IMR-90 (cell line): ENCODE results near the gene RHBDD2. TPM values are rescaled to one million over a fixed set of nuclear protein-coding genes. Genes with fewer than 3 reads are reported as not detected.

Source experiments
- ATAC-seq: fragments of 200-7000 bp; cut with Tn5 transposase; 2 replicates; pipeline ENCODE4 v1.9.1; 2020; ENCODE audit warnings: low read depth, mild to moderate bottlenecking, moderate library complexity
- BruUV-seq: library from RNA; stranded (reverse); fragments of 400-500 nt; replicated peaks from 2 replicates; lab custom pipeline; 2021; lab: Mats Ljungman, UMichigan
- CTCF ChIA-PET: fragments of 300-600 bp; formaldehyde crosslinking; extraction: SDS; loops from one replicate; lab custom pipeline; 2021; ENCODE audit warnings: antibody characterized with exemption; lab: Yijun Ruan, JAX
- POLR2A ChIA-PET: fragments of 300-600 bp; sonication (Branson Sonifier 250); formaldehyde crosslinking; loops from one replicate; lab custom pipeline; 2022; ENCODE audit warnings: antibody characterized with exemption; ENCODE audit not compliant: unreplicated experiment; lab: Charles Lee
- DNase-seq: peaks from one replicate; pipeline ENCODE4 v3.0.0; 2013
- H2AFZ ChIP-seq: replicated peaks from 2 replicates; pipeline ENCODE3; 2013; ENCODE audit warnings: low read length, mild to moderate bottlenecking; ENCODE audit not compliant: poor library complexity
- H2AK5ac ChIP-seq: 2 replicates; pipeline ENCODE4 v1.6.1; 2013; ENCODE audit warnings: low read depth, low read length, inconsistent platforms
- H2AK9ac ChIP-seq: replicated peaks from 2 replicates; pipeline ENCODE3; 2013; ENCODE audit warnings: mild to moderate bottlenecking, low read depth, low read length, moderate library complexity; ENCODE audit not compliant: poor library complexity
- H2BK120ac ChIP-seq: 2 replicates; pipeline ENCODE4 v1.6.1; 2013; ENCODE audit warnings: low read depth, low read length, inconsistent platforms
- H2BK15ac ChIP-seq: 3 replicates; pipeline ENCODE4 v1.6.1; 2013; ENCODE audit warnings: low read depth, low read length, inconsistent platforms
- H2BK20ac ChIP-seq: 2 replicates; pipeline ENCODE4 v1.6.1; 2013; ENCODE audit warnings: low read depth, mild to moderate bottlenecking, inconsistent platforms, low read length, moderate library complexity
- H2BK5ac ChIP-seq: 2 replicates; pipeline ENCODE4 v1.6.1; 2013; ENCODE audit warnings: mild to moderate bottlenecking, low read depth, low read length, inconsistent platforms; ENCODE audit not compliant: poor library complexity, severe bottlenecking
- H3K14ac ChIP-seq: replicated peaks from 2 replicates; pipeline ENCODE4 v1.6.1; 2013; ENCODE audit warnings: low read depth, low read length, inconsistent platforms
- H3K18ac ChIP-seq: 2 replicates; pipeline ENCODE4 v1.6.1; 2013; ENCODE audit warnings: low read depth, low read length, control low read depth
- H3K23ac ChIP-seq: 2 replicates; pipeline ENCODE4 v1.6.1; 2013; ENCODE audit warnings: low read depth, low read length, inconsistent platforms
- H3K27ac ChIP-seq: 2 replicates; pipeline ENCODE4 v1.5.1; 2013; ENCODE audit warnings: mild to moderate bottlenecking, control low read depth, low read length; ENCODE audit not compliant: insufficient read depth
- H3K27me3 ChIP-seq: 2 replicates; pipeline ENCODE4 v1.6.1; 2013; ENCODE audit warnings: low read length; ENCODE audit not compliant: control insufficient read depth, insufficient read depth
- H3K36me3 ChIP-seq: 2 replicates; pipeline ENCODE4 v1.6.1; 2013; ENCODE audit warnings: low read length, mixed read lengths; ENCODE audit not compliant: control insufficient read depth, insufficient read depth
- H3K4ac ChIP-seq: 2 replicates; pipeline ENCODE4 v1.6.1; 2013; ENCODE audit warnings: low read depth, low read length, inconsistent platforms
- H3K4me1 ChIP-seq: 2 replicates; pipeline ENCODE4 v1.6.1; 2013; ENCODE audit warnings: low read length, mixed read lengths; ENCODE audit not compliant: control insufficient read depth, insufficient read depth
- H3K4me2 ChIP-seq: 2 replicates; pipeline ENCODE4 v1.6.1; 2013; ENCODE audit warnings: low read depth, mild to moderate bottlenecking, control low read depth, low read length, moderate library complexity
- H3K4me3 ChIP-seq: 2 replicates; pipeline ENCODE4 v1.5.1; 2013; ENCODE audit warnings: low read depth, mild to moderate bottlenecking, control low read depth, low read length, moderate library complexity; ENCODE audit not compliant: insufficient read depth
- H3K56ac ChIP-seq: 2 replicates; pipeline ENCODE4 v1.6.1; 2013; ENCODE audit warnings: low read length, inconsistent platforms; ENCODE audit not compliant: insufficient read depth; ENCODE audit errors: extremely low read depth
- H3K79me1 ChIP-seq, 2 experiments: 2 replicates each; pipeline ENCODE4 v1.6.1; 2013; ENCODE audit warnings: low read length in 2 of 2, inconsistent platforms in 1 of 2, low read depth in 1 of 2
- H3K9ac ChIP-seq: 2 replicates; pipeline ENCODE4 v1.6.1; 2013; ENCODE audit warnings: low read depth, low read length, control low read depth
- H3K9me1 ChIP-seq: 2 replicates; pipeline ENCODE4 v1.6.1; 2013; ENCODE audit warnings: low read length, inconsistent platforms; ENCODE audit not compliant: insufficient read depth
- H3K9me3 ChIP-seq: 2 replicates; pipeline ENCODE4 v1.6.1; 2013; ENCODE audit warnings: low read length; ENCODE audit not compliant: control insufficient read depth, insufficient read depth
- H4K20me1 ChIP-seq: 2 replicates; pipeline ENCODE4 v1.6.1; 2013; ENCODE audit warnings: low read length, inconsistent platforms; ENCODE audit not compliant: insufficient read depth
- H4K5ac ChIP-seq: 2 replicates; pipeline ENCODE4 v1.6.1; 2013; ENCODE audit warnings: mild to moderate bottlenecking, low read depth, low read length, control low read depth
- H4K8ac ChIP-seq, 2 experiments: 2 replicates each; pipeline ENCODE4 v1.6.1; 2013; ENCODE audit warnings: low read depth in 2 of 2, low read length in 2 of 2, control low read depth in 1 of 2, inconsistent platforms in 1 of 2
- H4K91ac ChIP-seq: 2 replicates; pipeline ENCODE4 v1.6.1; 2013; ENCODE audit warnings: low read depth, low read length, inconsistent platforms; ENCODE audit not compliant: insufficient read depth
- BHLHE40 ChIP-seq: fragments of 150-350 bp; IDR thresholded peaks from 2 replicates; pipeline ENCODE4 v1.6.1; 2016; ENCODE audit warnings: mild to moderate bottlenecking, low read depth, low read length
- CEBPB ChIP-seq: IDR thresholded peaks from 2 replicates; pipeline ENCODE4 v1.6.1; 2012; ENCODE audit warnings: low read depth, low read length, improper control_type of control experiment
- CTCF ChIP-seq: conservative IDR thresholded peaks from 2 replicates; pipeline ENCODE4 v1.5.1; 2012; ENCODE audit warnings: mild to moderate bottlenecking, low read depth, low read length, improper control_type of control experiment
- FOS ChIP-seq: fragments of 150-350 bp; IDR thresholded peaks from 2 replicates; pipeline ENCODE4 v1.6.1; 2016; ENCODE audit warnings: low read depth, low read length
- MAZ ChIP-seq: IDR thresholded peaks from 2 replicates; pipeline ENCODE4 v1.6.1; 2012; ENCODE audit warnings: low read depth, mild to moderate bottlenecking, low read length, improper control_type of control experiment, moderate library complexity, borderline replicate concordance
- NFE2L2 ChIP-seq: fragments of 150-350 bp; IDR thresholded peaks from 2 replicates; pipeline ENCODE4 v1.6.1; 2016; ENCODE audit warnings: low read depth, mild to moderate bottlenecking, low read length
- POLR2A ChIP-seq: IDR thresholded peaks from 2 replicates; pipeline ENCODE4 v1.6.1; 2012; ENCODE audit warnings: mild to moderate bottlenecking, low read depth, low read length
- RCOR1 ChIP-seq: IDR thresholded peaks from 2 replicates; pipeline ENCODE4 v1.6.1; 2012; ENCODE audit warnings: mild to moderate bottlenecking, low read length, improper control_type of control experiment; ENCODE audit not compliant: insufficient replicate concordance
- RFX5 ChIP-seq: IDR thresholded peaks from 2 replicates; pipeline ENCODE4 v1.8.0; 2012; ENCODE audit warnings: low read depth, mild to moderate bottlenecking, low read length, moderate library complexity
- USF2 ChIP-seq: fragments of 150-350 bp; IDR thresholded peaks from 2 replicates; pipeline ENCODE4 v1.6.1; 2017; ENCODE audit warnings: mild to moderate bottlenecking, antibody characterized with exemption, low read length, low read depth
- WGBS, 2 experiments: methylation state at CpG; one replicate each; pipeline versions ENCODE4 v1.1.5 to v1.1.7; 2013; ENCODE audit warnings: missing lambda C conversion rate in 2 of 2; ENCODE audit not compliant: insufficient read length in 1 of 2; ENCODE audit errors: extremely low coverage in 2 of 2; 5-methylcytosine and 5-hydroxymethylcytosine counted together
- dilution Hi-C: fragments of 300-500 bp; cut with HindIII; formaldehyde crosslinking; loops from one replicate; pipeline ENCODE4 v1.14.3; 2018; ENCODE audit warnings: low sequenced_read_pairs; ENCODE audit not compliant: unreplicated experiment
- in situ Hi-C: fragments of 300-500 bp; cut with MboI; formaldehyde crosslinking; loops from 3 replicates; pipeline ENCODE4 v1.14.3; 2019; ENCODE audit warnings: low sequenced_read_pairs, inconsistent platforms, mixed read lengths
- intact Hi-C: fragments of 100-400 bp; cut with micrococcal nuclease; formaldehyde crosslinking; loops from 2 replicates; pipeline ENCODE4 v1.10.0; 2022
- polyA plus RNA-seq, 3 experiments: library from polyadenylated mRNA; depleted of rRNA; stranded (reverse); fragments of >200 nt; gene quantifications; 2 replicates each; pipeline ENCODE4 v1.2.3, GENCODE V29; 2012; ENCODE audit warnings: low replicate concordance in 1 of 3
- total RNA-seq: library from RNA; depleted of rRNA; stranded (reverse); fragments of >200 nt; gene quantifications from 2 replicates; pipeline ENCODE4 v1.2.3, GENCODE V29; 2012

RHBDD2 gene
- total and polyA plus RNA-seq, 2 of the 4 experiments (the other 2 are of a cell fraction) = 9.7 to 42.4 TPM

GRCh38 chr7:75889223-75889825 is 10.5 kb downstream of the RHBDD2 start:
- Histone ChIP-seq H2AK9ac (no peak overlapping the region), H4K5ac (no peak overlapping the region), H4K8ac (no peak overlapping the region), H3K4ac (no peak overlapping the region), H2BK120ac (no peak overlapping the region), H3K27me3 (no peaks in the 10 kb centered on the region), H3K9ac (no peak overlapping the region), H3K23ac (no peak overlapping the region), H2BK20ac (no peak overlapping the region), H3K9me3 (no peaks in the 10 kb centered on the region), H2BK5ac (no peak overlapping the region), H2BK15ac (no peak overlapping the region), H2AFZ (peak overlapping the region; percentile 58), H3K4me3 (no peak overlapping the region), H3K56ac (no peak overlapping the region), H3K14ac (no peak overlapping the region), H3K4me2 (no peak overlapping the region), H4K20me1 (peaks cover under 1% of the 10 kb centered on the region; the same call in 1 of the 2 replicates), H3K4me1 (peaks cover 6% of the 10 kb centered on the region; the same call in 1 of the 2 replicates), H2AK5ac (no peak overlapping the region), H3K9me1 (peaks cover 10% of the 10 kb centered on the region), H3K36me3 (peaks cover 34% of the 10 kb centered on the region), H3K79me1 (peaks cover 0 to 12% of the 10 kb centered on the region in 2 experiments; a peak in 1 of 4 replicates), H4K91ac (no peak overlapping the region), H3K27ac (no peak overlapping the region), H3K18ac (no peak overlapping the region)
- dilution Hi-C loops (no loop called here), intact Hi-C loops (no loop called here), in situ Hi-C loops (no loop called here)
- POLR2A ChIA-PET = no interaction called here
- no peak for TF ChIP-seq CTCF
- TF ChIP-seq CEBPB = no peak
- no peak for TF ChIP-seq FOS
- TF ChIP-seq USF2 = no peak
- TF ChIP-seq RFX5 = no peak
- TF ChIP-seq MAZ = no peak
- no peak for TF ChIP-seq NFE2L2
- TF ChIP-seq POLR2A = no peak
- no peak for TF ChIP-seq BHLHE40
- no peak for TF ChIP-seq RCOR1
- ATAC-seq = no peak
- BruUV-seq = no TSS peak
- 83% methylated on average over 1 of the region's 11 CpGs; no CpG with 5 or more reads in 1 of the 2 experiments for WGBS, 2 experiments
- CTCF ChIA-PET = no interaction called here
- no peak for DNase-seq
